WTC11 (cell line): ENCODE measurements around the gene CRACDL.

Source experiments
- ATF3 ChIP-seq: sonication (generic); formaldehyde crosslinking; conservative IDR thresholded peaks from 2 replicates; pipeline ENCODE4 v1.8.1; 2022; ENCODE audit warnings: mild to moderate bottlenecking, missing genetic modification reagents
- CBFB ChIP-seq: sonication (generic); formaldehyde crosslinking; IDR thresholded peaks from 2 replicates; pipeline ENCODE4 v1.8.1; 2022; ENCODE audit warnings: mild to moderate bottlenecking, low read depth, missing genetic modification reagents
- CTCF ChIP-seq: fragments of 200-600 bp; IDR thresholded peaks from 2 replicates; pipeline ENCODE4 v1.8.0; 2022; ENCODE audit warnings: antibody characterized with exemption
- ESRRA ChIP-seq: sonication (generic); formaldehyde crosslinking; IDR thresholded peaks from 2 replicates; pipeline ENCODE4 v1.8.1; 2022; ENCODE audit warnings: mild to moderate bottlenecking, missing genetic modification reagents, borderline replicate concordance
- HMGXB4 ChIP-seq: sonication (generic); formaldehyde crosslinking; IDR thresholded peaks from 2 replicates; pipeline ENCODE4 v1.8.1; 2023; ENCODE audit warnings: mild to moderate bottlenecking, moderate library complexity, missing genetic modification reagents
- KAT7 ChIP-seq: sonication (generic); formaldehyde crosslinking; IDR thresholded peaks from 2 replicates; pipeline ENCODE4 v1.8.1; 2023; ENCODE audit warnings: missing genetic modification reagents, mild to moderate bottlenecking, borderline replicate concordance
- MAX ChIP-seq: sonication (generic); formaldehyde crosslinking; IDR thresholded peaks from 2 replicates; pipeline ENCODE4 v1.8.0; 2022; ENCODE audit warnings: mild to moderate bottlenecking, missing genetic modification reagents
- NR2C2 ChIP-seq: sonication (generic); formaldehyde crosslinking; IDR thresholded peaks from 2 replicates; pipeline ENCODE4 v1.8.0; 2022; ENCODE audit warnings: mild to moderate bottlenecking, missing genetic modification reagents
- ZNF121 ChIP-seq: sonication (generic); formaldehyde crosslinking; IDR thresholded peaks from 2 replicates; pipeline ENCODE4 v1.8.0; 2023; ENCODE audit warnings: missing genetic modification reagents

- TF ChIP-seq CTCF (no peak), NR2C2 (CRISPR knock-in tag) (no peak), ZNF121 (CRISPR knock-in tag) (no peak), MAX (no peak), KAT7 (CRISPR knock-in tag) (no peak), CBFB (CRISPR knock-in tag) (no peak), ATF3 (CRISPR knock-in tag) (no peak), HMGXB4 (CRISPR knock-in tag) (no peak), ESRRA (CRISPR knock-in tag) (no peak)
Measured at GRCh38 chr2:98883780-98884211, 52.2 kb downstream of the CRACDL start.
